ENCODE data around the gene RNF207.

DNA sequence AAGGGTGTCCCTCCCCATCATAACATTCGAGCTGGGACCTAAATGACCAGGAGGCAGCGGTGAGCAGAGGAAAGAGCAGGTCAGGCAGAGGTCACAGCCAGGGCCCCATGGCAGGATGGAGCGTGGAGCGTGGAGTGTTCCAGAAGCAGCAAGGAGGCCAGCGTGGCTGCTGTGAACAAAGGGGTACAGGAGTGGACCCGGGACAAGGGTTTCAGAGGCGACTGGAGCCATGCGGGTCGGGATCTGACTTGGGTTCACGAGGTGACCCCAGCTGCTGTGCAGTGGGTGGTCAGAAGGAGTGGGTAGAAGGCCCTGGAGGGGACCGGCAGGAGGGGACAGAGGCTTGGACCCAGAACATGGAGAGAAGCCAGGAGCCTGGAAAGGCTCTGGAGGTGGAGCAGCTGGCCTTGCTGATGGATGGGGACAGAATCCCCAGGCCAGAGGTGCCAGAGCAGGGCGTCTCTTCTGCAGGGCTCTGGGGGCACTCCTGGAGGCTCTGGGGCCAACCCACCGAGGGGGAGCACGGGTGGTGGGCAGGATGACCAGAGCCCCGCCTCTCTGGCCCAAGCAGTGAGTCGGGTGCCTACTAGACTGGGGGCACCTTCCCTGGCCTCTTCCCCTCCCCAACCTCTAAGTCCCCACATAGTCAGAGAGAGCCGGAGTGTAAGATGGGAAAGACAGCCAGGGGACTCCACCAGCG, 28.1 kb upstream of the RNF207 start:
- TF ChIP-seq, protein P1, sequence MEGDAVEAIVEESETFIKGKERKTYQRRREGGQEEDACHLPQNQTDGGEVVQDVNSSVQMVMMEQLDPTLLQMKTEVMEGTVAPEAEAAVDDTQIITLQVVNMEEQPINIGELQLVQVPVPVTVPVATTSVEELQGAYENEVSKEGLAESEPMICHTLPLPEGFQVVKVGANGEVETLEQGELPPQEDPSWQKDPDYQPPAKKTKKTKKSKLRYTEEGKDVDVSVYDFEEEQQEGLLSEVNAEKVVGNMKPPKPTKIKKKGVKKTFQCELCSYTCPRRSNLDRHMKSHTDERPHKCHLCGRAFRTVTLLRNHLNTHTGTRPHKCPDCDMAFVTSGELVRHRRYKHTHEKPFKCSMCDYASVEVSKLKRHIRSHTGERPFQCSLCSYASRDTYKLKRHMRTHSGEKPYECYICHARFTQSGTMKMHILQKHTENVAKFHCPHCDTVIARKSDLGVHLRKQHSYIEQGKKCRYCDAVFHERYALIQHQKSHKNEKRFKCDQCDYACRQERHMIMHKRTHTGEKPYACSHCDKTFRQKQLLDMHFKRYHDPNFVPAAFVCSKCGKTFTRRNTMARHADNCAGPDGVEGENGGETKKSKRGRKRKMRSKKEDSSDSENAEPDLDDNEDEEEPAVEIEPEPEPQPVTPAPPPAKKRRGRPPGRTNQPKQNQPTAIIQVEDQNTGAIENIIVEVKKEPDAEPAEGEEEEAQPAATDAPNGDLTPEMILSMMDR (IDR thresholded peaks at IDR 0.05; ENCODE audit: low read length): no peak
- TF ChIP-seq EZH2 (optimal IDR thresholded peaks at IDR 0.05; ENCODE audit: low read depth, low read length) (no peak), EZH2phosphoT487 (IDR thresholded peaks at IDR 0.05; ENCODE audit: low read length) (no peak)
